Stimulated activated naive B cell treated with anti-CD40 and anti-IgM and Interleukin-4, amounts not matched to agents 10 μg/mL and 1 μg/mL and 100 μg/mL, for 72 hours (primary cell): ENCODE data around the gene LAMA5.

Source experiments
- ATAC-seq, 2 donors: fragments of 150-1000 bp; cut with Tn5 transposase; replicated peaks; 2 replicates each; pipeline ENCODE4 v1.10.0; 2021; ENCODE audit warnings: moderate library complexity in 1 of 2
- DNase-seq: peaks from one replicate; pipeline ENCODE4 v3.0.0; 2021
- H3K27ac Mint-ChIP-seq: one replicate; pipeline ENCODE4 v1.8.0; 2022; ENCODE audit warnings: mild to moderate bottlenecking, mixed read lengths
- H3K27me3 Mint-ChIP-seq, 2 donors: one replicate each; pipeline ENCODE4 v1.8.0; 2022; ENCODE audit warnings: mixed read lengths in 2 of 2
- H3K36me3 Mint-ChIP-seq, 2 donors: one replicate each; pipeline ENCODE4 v1.8.0; 2022; ENCODE audit warnings: mixed read lengths in 2 of 2, mild to moderate bottlenecking in 1 of 2
- H3K4me1 Mint-ChIP-seq, 2 donors: one replicate each; pipeline ENCODE4 v1.8.0; 2022; ENCODE audit warnings: mixed read lengths in 2 of 2, mild to moderate bottlenecking in 1 of 2
- H3K4me3 Mint-ChIP-seq, 2 donors: one replicate each; pipeline ENCODE4 v1.8.0; 2022; ENCODE audit warnings: mild to moderate bottlenecking in 2 of 2, mixed read lengths in 2 of 2, moderate library complexity in 1 of 2
- H3K9me3 Mint-ChIP-seq, 2 donors: one replicate each; pipeline ENCODE4 v1.8.0; 2022; ENCODE audit warnings: mixed read lengths in 2 of 2, mild to moderate bottlenecking in 1 of 2

Gene LAMA5

GRCh38 chr20:62307226-62308101, 59.6 kb downstream of the LAMA5 start:
- H3K27ac Mint-ChIP-seq = peak overlapping the region; percentile 76
- H3K4me1 Mint-ChIP-seq = peaks cover 11 to 27% of the 10 kb centered on the region in 2 donors
- peaks cover 20 to 24% of the 10 kb centered on the region in 2 donors for H3K36me3 Mint-ChIP-seq
- ATAC-seq = no peak
- no peak for DNase-seq
- no peaks in the 10 kb centered on the region for H3K27me3 Mint-ChIP-seq
- no peaks in the 10 kb centered on the region for H3K9me3 Mint-ChIP-seq
- H3K4me3 Mint-ChIP-seq = no peak overlapping the region

- H3K27ac Mint-ChIP-seq = no peak overlapping the region
- DNase-seq = no peak
- no peaks in the 10 kb centered on the region for H3K27me3 Mint-ChIP-seq
- no peak overlapping the region for H3K4me3 Mint-ChIP-seq
- peaks cover 20 to 24% of the 10 kb centered on the region in 2 donors for H3K36me3 Mint-ChIP-seq
- no peaks in the 10 kb centered on the region for H3K9me3 Mint-ChIP-seq
- no peak for ATAC-seq
- peaks cover 14 to 36% of the 10 kb centered on the region in 2 donors for H3K4me1 Mint-ChIP-seq
Measured at GRCh38 chr20:62306414-62307187, 60.5 kb downstream of the LAMA5 start.

GRCh38 chr20:62305765-62306413, 61.2 kb downstream of the LAMA5 start:
- Mint-ChIP-seq H3K9me3 (no peaks in the 10 kb centered on the region), H3K27ac (peak overlapping the region; percentile 37), H3K4me1 (peaks cover 16 to 42% of the 10 kb centered on the region in 2 donors), H3K36me3 (peaks cover 20 to 24% of the 10 kb centered on the region in 2 donors), H3K27me3 (no peaks in the 10 kb centered on the region), H3K4me3 (peak overlapping the region; percentile 40 to 57)
- no peak for DNase-seq
- ATAC-seq = no peak

- Mint-ChIP-seq H3K4me3 (peak overlapping the region; percentile 87 to 96), H3K27ac (peak overlapping the region; percentile 37), H3K4me1 (peaks cover 16 to 42% of the 10 kb centered on the region in 2 donors), H3K36me3 (peaks cover 20 to 24% of the 10 kb centered on the region in 2 donors), H3K9me3 (no peaks in the 10 kb centered on the region), H3K27me3 (no peaks in the 10 kb centered on the region)
- no peak for DNase-seq
- ATAC-seq = no peak
Measured at GRCh38 chr20:62305149-62305764, 61.9 kb downstream of the LAMA5 start.

- ATAC-seq (no peak), DNase-seq (no peak)
- Mint-ChIP-seq H3K4me3 (peak overlapping the region; percentile 87 to 96), H3K27ac (peak overlapping the region; percentile 82), H3K9me3 (no peaks in the 10 kb centered on the region), H3K27me3 (no peaks in the 10 kb centered on the region), H3K4me1 (peaks cover 16 to 42% of the 10 kb centered on the region in 2 donors), H3K36me3 (peaks cover 20 to 24% of the 10 kb centered on the region in 2 donors)
Measured at GRCh38 chr20:62304331-62305148, 62.6 kb downstream of the LAMA5 start.

GRCh38 chr20:62303340-62304226, 63.5 kb downstream of the LAMA5 start:
- Mint-ChIP-seq H3K4me1 (peaks cover 16 to 42% of the 10 kb centered on the region in 2 donors), H3K4me3 (peak overlapping the region; percentile 87 to 96), H3K27ac (peak overlapping the region; percentile 82), H3K36me3 (peaks cover 19 to 20% of the 10 kb centered on the region in 2 donors), H3K27me3 (no peaks in the 10 kb centered on the region), H3K9me3 (no peaks in the 10 kb centered on the region)
- no peak for DNase-seq
- peak; percentile 22 to 23 for ATAC-seq

- H3K4me3 Mint-ChIP-seq = peak overlapping the region; percentile 95 to 96
- no peaks in the 10 kb centered on the region for H3K9me3 Mint-ChIP-seq
- no peak for DNase-seq
- no peaks in the 10 kb centered on the region for H3K27me3 Mint-ChIP-seq
- peaks cover 19% of the 10 kb centered on the region in 2 donors for H3K36me3 Mint-ChIP-seq
- H3K4me1 Mint-ChIP-seq = peaks cover 16 to 42% of the 10 kb centered on the region in 2 donors
- no peak for ATAC-seq
- H3K27ac Mint-ChIP-seq = peak overlapping the region; percentile 99
Measured at GRCh38 chr20:62303062-62303339, 64.1 kb downstream of the LAMA5 start.

GRCh38 chr20:62302341-62303061, 64.6 kb downstream of the LAMA5 start, which contains the start of gene ADRM1:
Gene ADRM1, plus strand, starts transcription at chr20:62302997. Its CDS starts 572 bp downstream, at chr20:62303569.
- peaks cover 16 to 42% of the 10 kb centered on the region in 2 donors for H3K4me1 Mint-ChIP-seq
- H3K27me3 Mint-ChIP-seq = no peaks in the 10 kb centered on the region
- H3K9me3 Mint-ChIP-seq = no peaks in the 10 kb centered on the region
- H3K36me3 Mint-ChIP-seq = peaks cover 18 to 19% of the 10 kb centered on the region in 2 donors
- peak; percentile 98 for DNase-seq
- peak within 1 kb of the TSS; percentile 95 to 96 for H3K4me3 Mint-ChIP-seq
- H3K27ac Mint-ChIP-seq = peak within 1 kb of the TSS; percentile 99
- peak; percentile 86 to 87 for ATAC-seq

- ATAC-seq = peak; percentile 60 to 69
- H3K27me3 Mint-ChIP-seq = no peaks in the 10 kb centered on the region
- peaks cover 18 to 19% of the 10 kb centered on the region in 2 donors for H3K36me3 Mint-ChIP-seq
- H3K27ac Mint-ChIP-seq = peak overlapping the region; percentile 99
- peaks cover 16 to 42% of the 10 kb centered on the region in 2 donors for H3K4me1 Mint-ChIP-seq
- peak overlapping the region; percentile 95 to 96 for H3K4me3 Mint-ChIP-seq
- DNase-seq = peak; percentile 89
- no peaks in the 10 kb centered on the region for H3K9me3 Mint-ChIP-seq
Measured at GRCh38 chr20:62301773-62302340, 65.3 kb downstream of the LAMA5 start.

GRCh38 chr20:62301111-62301668, 65.9 kb downstream of the LAMA5 start:
- Mint-ChIP-seq H3K27ac (peak overlapping the region; percentile 60), H3K36me3 (peaks cover 16 to 19% of the 10 kb centered on the region in 2 donors), H3K4me3 (peak overlapping the region; percentile 33 to 51)

GRCh38 chr20:62300319-62300718, 66.8 kb downstream of the LAMA5 start:
- ATAC-seq = no peak
- Mint-ChIP-seq H3K27me3 (no peaks in the 10 kb centered on the region), H3K4me1 (peaks cover 13 to 37% of the 10 kb centered on the region in 2 donors), H3K9me3 (no peaks in the 10 kb centered on the region), H3K27ac (peak overlapping the region; percentile 20), H3K4me3 (no peak overlapping the region), H3K36me3 (peaks cover 10 to 17% of the 10 kb centered on the region in 2 donors)
- no peak for DNase-seq

More at GRCh38 chr20:62301111-62301668, 65.9 kb downstream of the LAMA5 start:
- no peak for ATAC-seq
- no peak for DNase-seq
- Mint-ChIP-seq H3K9me3 (no peaks in the 10 kb centered on the region), H3K27me3 (no peaks in the 10 kb centered on the region), H3K4me1 (peaks cover 16 to 42% of the 10 kb centered on the region in 2 donors)
